ENCODE measurements around the gene ARRDC2. TPM values are rescaled to one million over a fixed set of nuclear protein-coding genes. Genes with fewer than 3 reads are reported as not detected.
A peak's percentile ranks its signal among the peaks of the same experiment; 100 is the strongest.

The ARRDC2 gene
- total RNA-seq, 6 donors from 2014 or later: 53.6 to 253 (median 78.8) TPM

DNA sequence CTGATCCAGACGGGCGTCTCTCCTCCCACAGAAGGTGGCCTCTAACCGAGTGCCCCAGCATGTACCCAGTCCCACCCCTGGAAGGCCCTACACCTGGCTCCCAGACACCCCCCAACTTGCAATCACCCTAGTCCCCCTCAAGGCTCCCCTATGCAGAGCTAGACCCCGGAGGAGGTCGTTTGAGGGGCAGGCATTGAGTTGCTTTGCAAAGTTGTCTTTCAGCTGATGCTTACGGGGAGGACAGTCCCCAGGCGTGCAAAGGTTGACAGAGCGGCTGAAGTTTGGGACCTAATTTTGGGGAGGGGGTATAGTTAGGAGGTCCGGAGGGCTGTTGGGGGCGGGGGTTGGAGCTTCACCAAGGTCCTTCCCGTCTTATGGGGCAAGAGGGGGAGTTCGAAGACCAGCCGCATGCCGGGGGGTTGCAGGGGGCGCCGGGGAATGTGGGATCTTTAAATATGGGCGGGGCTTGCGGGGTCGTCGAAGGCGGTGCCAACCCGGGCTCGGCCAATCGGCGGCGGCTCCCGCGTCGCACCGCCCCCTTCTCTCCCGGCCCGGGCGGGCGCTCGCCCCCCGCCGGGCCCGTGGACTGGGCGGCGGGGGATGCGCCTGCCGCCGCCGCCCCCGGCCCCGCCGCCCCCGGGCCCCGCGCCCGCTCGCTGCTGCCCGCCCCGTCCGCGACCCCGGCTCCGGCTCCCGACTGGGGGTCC, 41.3 kb upstream of the ARRDC2 start, which contains the start of gene KCNN1:
Gene KCNN1, plus strand, starts transcription at position 558 of the 707 bp plus-strand sequence. CDS start 6,782 bp downstream, outside the sequence.
- Histone ChIP-seq H3K27me3 (peaks cover 0 to 20% (median 9%) of the 10 kb centered on the region in 4 donors), H3K36me3 (no peaks in the 10 kb centered on the region), H3K9me3 (no peaks in the 10 kb centered on the region), H3K4me3 (peak within 1 kb of the TSS in 2 of 4 donors; percentile 23 to 24), H3K4me1 (peaks cover 0 to 13% (median 4%) of the 10 kb centered on the region in 4 donors), H3K27ac (no peak within 1 kb of the TSS)
- TF ChIP-seq CTCF (IDR thresholded peaks at IDR 0.05) (no peak), EP300 (IDR thresholded peaks at IDR 0.05) (no peak), POLR2AphosphoS5 (IDR thresholded peaks at IDR 0.05) (no peak), POLR2A (IDR thresholded peaks at IDR 0.05) (no peak)
- DNase-seq: peak in 1 of 2 donors; percentile 78
- ATAC-seq (ENCODE audit: low FRiP score in 2 of 2): peak in 1 of 2 donors; percentile 46
- 12 to 17% methylated on average over 9 to 27 of the region's 59 CpGs for WGBS, 2 donors

DNA sequence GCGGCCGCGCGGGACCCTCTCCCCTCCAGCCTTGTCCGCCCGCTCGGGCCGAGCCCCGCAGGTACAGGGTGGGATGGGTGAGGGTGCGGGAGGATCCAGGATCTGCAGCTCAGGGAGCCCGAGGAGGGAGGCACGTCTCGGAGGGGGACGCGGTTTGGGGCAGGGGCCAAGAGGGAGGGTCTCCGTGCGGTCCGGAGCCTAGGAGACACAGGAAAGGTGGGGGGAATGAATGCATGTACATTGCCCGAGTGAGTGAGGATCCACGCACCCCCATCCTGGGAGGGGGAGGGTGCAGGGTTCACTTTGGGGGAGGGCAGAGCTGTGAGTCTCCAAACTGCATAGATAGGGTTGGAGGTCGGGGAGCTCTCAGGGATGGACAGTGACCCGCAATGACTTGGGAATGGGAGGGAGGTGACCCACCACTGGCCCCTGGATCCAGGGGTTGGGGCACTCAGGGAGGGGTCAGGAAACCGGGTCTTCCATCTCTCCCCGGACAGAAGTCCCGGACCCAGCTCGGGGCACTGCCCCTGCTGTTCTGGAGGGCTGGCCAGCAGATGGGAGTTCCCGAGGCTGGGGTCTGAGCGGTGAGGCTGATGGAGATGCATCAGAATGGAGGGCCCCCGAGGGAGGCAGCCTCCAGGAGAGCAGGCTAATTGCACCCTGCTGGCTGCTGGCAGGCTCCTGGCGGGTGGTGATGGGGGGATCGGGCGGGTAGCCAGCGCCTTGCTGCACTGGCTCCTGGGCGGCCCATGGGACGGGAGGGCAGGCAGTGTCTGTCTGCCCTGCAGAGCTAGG, 40.5 kb upstream of the ARRDC2 start:
- Histone ChIP-seq H3K9me3 (no peaks in the 10 kb centered on the region), H3K36me3 (no peaks in the 10 kb centered on the region), H3K27me3 (peaks cover 0 to 20% (median 9%) of the 10 kb centered on the region in 4 donors), H3K27ac (no peak overlapping the region), H3K4me3 (peak overlapping the region in 2 of 4 donors; percentile 23 to 24), H3K4me1 (peaks cover 0 to 13% (median 4%) of the 10 kb centered on the region in 4 donors)
- DNase-seq (no peak), ATAC-seq (ENCODE audit: low FRiP score in 2 of 2) (no peak)
- TF ChIP-seq CTCF (IDR thresholded peaks at IDR 0.05) (no peak), POLR2A (IDR thresholded peaks at IDR 0.05) (no peak), EP300 (IDR thresholded peaks at IDR 0.05) (no peak), POLR2AphosphoS5 (IDR thresholded peaks at IDR 0.05) (no peak)
- 10 to 16% methylated on average over 12 to 28 of the region's 35 CpGs for WGBS, 2 donors

DNA sequence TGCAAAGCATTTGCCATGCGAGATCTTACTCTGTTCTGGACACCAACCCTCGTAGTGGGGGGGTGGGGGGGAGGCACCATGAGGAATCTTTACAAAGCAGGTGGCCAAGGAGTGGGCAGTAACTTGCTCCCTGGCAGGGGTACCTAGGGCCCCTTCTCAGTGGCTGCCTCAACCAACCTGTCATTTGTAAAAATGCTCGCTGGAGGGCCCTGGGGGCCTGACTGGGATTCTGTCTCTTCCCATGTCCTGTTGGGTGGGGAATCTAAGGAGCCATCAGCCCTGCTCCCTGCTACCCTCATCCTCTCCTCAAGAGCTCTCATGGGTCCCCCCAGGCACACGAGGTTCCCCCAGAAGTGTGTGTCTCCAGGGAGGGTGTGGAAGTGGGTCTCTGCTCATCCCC, 39.6 kb upstream of the ARRDC2 start:
- H3K4me3 ChIP-seq: no peak overlapping the region
- H3K36me3 ChIP-seq: no peaks in the 10 kb centered on the region
- H3K27me3 ChIP-seq: peaks cover 0 to 20% (median 9%) of the 10 kb centered on the region in 4 donors
- DNase-seq (no peak), ATAC-seq (ENCODE audit: low FRiP score in 2 of 2) (no peak)
- TF ChIP-seq POLR2AphosphoS5 (IDR thresholded peaks at IDR 0.05): no peak
- TF ChIP-seq EP300 (IDR thresholded peaks at IDR 0.05): no peak
- TF ChIP-seq CTCF (IDR thresholded peaks at IDR 0.05): no peak
- TF ChIP-seq POLR2A (IDR thresholded peaks at IDR 0.05): no peak
- peaks cover 0 to 13% (median 4%) of the 10 kb centered on the region in 4 donors for H3K4me1 ChIP-seq
- 71 to 79% methylated on average over 2 to 4 of the region's 4 CpGs for WGBS, 2 donors
- H3K27ac ChIP-seq: no peak overlapping the region
- H3K9me3 ChIP-seq: no peaks in the 10 kb centered on the region

GRCh38 chr19:17969096-17969792, 38.7 kb upstream of the ARRDC2 start:
- no peak overlapping the region for H3K4me3 ChIP-seq
- ATAC-seq (ENCODE audit: low FRiP score in 2 of 2) (no peak), DNase-seq (no peak)
- H3K9me3 ChIP-seq: no peaks in the 10 kb centered on the region
- H3K36me3 ChIP-seq: no peaks in the 10 kb centered on the region
- 88 to 92% methylated on average over 5 to 14 of the region's 19 CpGs for WGBS, 2 donors
- peaks cover 0 to 13% (median 4%) of the 10 kb centered on the region in 4 donors for H3K4me1 ChIP-seq
- H3K27ac ChIP-seq: no peak overlapping the region
- TF ChIP-seq EP300 (IDR thresholded peaks at IDR 0.05): no peak
- TF ChIP-seq POLR2AphosphoS5 (IDR thresholded peaks at IDR 0.05): no peak
- no peak for TF ChIP-seq CTCF (IDR thresholded peaks at IDR 0.05)
- peaks cover 0 to 20% (median 9%) of the 10 kb centered on the region in 4 donors for H3K27me3 ChIP-seq
